Panc1 (cell line): ENCODE results near the gene OR14I1. TPM values are rescaled to one million over a fixed set of nuclear protein-coding genes. Genes with fewer than 3 reads are reported as not detected.
"Not testable (repeated sequence)": the region's sequence is repeated elsewhere in the genome, so short reads cannot be mapped to it uniquely, and the experiment has no call there.

Experiments used
- ATAC-seq: fragments of 200-7000 bp; cut with Tn5 transposase; 2 replicates; pipeline ENCODE4 v1.9.1; 2020; ENCODE audit warnings: mild to moderate bottlenecking, moderate library complexity
- BruUV-seq: library from RNA; stranded (reverse); fragments of 400-500 nt; replicated peaks from 2 replicates; lab custom pipeline; 2021; lab: Mats Ljungman, UMichigan
- CTCF ChIA-PET: fragments of 300-600 bp; sonication (Branson Sonifier 250); formaldehyde crosslinking; loops from one replicate; lab custom pipeline; 2022; ENCODE audit warnings: antibody characterized with exemption; lab: Charles Lee
- POLR2A ChIA-PET: fragments of 300-600 bp; sonication (Branson Sonifier 250); formaldehyde crosslinking; loops from one replicate; lab custom pipeline; 2022; ENCODE audit warnings: antibody characterized with exemption; lab: Charles Lee
- DNase-seq: peaks from one replicate; pipeline ENCODE4 v3.0.0-alpha.2; 2010; ENCODE audit warnings: low read depth, low spot score
- H3K27ac ChIP-seq: 2 replicates; pipeline ENCODE4 v1.5.1; 2011; ENCODE audit warnings: mild to moderate bottlenecking, low read length, inconsistent platforms
- H3K27me3 ChIP-seq: fragments of 200-500 bp; sonication (Bioruptor generic); 2 replicates; pipeline ENCODE4 v1.6.0; 2014; ENCODE audit warnings: low read length, inconsistent platforms; ENCODE audit not compliant: control insufficient read depth, insufficient read depth
- H3K36me3 ChIP-seq: fragments of 200-500 bp; sonication (Bioruptor generic); 2 replicates; pipeline ENCODE4 v1.5.1; 2014; ENCODE audit warnings: inconsistent platforms, mild to moderate bottlenecking, low read length, moderate library complexity; ENCODE audit not compliant: control insufficient read depth, insufficient read depth
- H3K4me1 ChIP-seq: 2 replicates; pipeline ENCODE4 v1.5.1; 2011; ENCODE audit warnings: inconsistent platforms, mild to moderate bottlenecking, low read length, moderate library complexity; ENCODE audit not compliant: control insufficient read depth, insufficient read depth
- H3K4me3 ChIP-seq, 2 experiments: 2 replicates each; pipeline ENCODE4 v1.5.1; 2011 to 2012; ENCODE audit warnings: low read depth in 2 of 2, low read length in 2 of 2, mild to moderate bottlenecking in 2 of 2, inconsistent platforms in 1 of 2, moderate library complexity in 1 of 2
- H3K9me3 ChIP-seq: fragments of 200-500 bp; sonication (Bioruptor generic); 2 replicates; pipeline ENCODE4 v1.5.1; 2014; ENCODE audit warnings: low read depth, mild to moderate bottlenecking, inconsistent platforms, low read length, moderate library complexity; ENCODE audit not compliant: control insufficient read depth, insufficient read depth
- in situ Hi-C: cut with HindIII; loops from 2 replicates; pipeline ENCODE4 v1.10.0; 2016; ENCODE audit warnings: low sequenced_read_pairs, low pct_unique_long_range_greater_than_20kb
- intact Hi-C: fragments of 100-400 bp; cut with micrococcal nuclease; formaldehyde crosslinking; loops from one replicate; pipeline ENCODE4 v1.10.0; 2022; ENCODE audit not compliant: unreplicated experiment
- total RNA-seq: library from RNA; stranded (reverse); gene quantifications from one replicate; pipeline ENCODE4 v1.2.1, GENCODE V29; 2021; ENCODE audit not compliant: unreplicated experiment

Gene OR14I1
- total RNA-seq, 1 experiment from 2014 or later = not detected

DNA sequence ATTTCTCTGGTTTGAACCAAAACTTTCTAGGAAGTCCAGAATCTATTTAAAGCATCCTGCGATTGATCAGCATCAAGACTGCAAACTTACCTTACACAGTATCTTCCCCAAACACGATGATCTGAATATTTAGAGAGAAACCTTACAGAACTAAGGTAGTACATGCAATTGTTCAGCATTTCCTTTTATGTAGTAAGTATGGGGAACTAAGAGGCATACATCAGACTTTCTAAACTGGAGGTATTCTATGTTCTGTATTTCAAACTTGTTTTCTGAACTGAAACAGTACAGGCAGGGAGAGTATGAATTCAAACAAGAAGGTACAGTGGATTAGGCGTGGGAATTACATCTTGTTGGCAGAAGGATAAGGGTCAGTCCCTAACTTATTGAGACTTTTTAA lies 47.2 kb downstream of the OR14I1 start, which contains the start of gene OR2T27:
Gene OR2T27, minus strand, starts transcription at position 175 of the 400 bp plus-strand sequence. CDS start 4,644 bp downstream, outside the sequence.
- CTCF ChIA-PET, H3K27me3 ChIP-seq, intact Hi-C loops, ATAC-seq, H3K27ac ChIP-seq, H3K9me3 ChIP-seq, H3K4me1 ChIP-seq, H3K36me3 ChIP-seq, H3K4me3 ChIP-seq, POLR2A ChIA-PET, BruUV-seq, DNase-seq: not testable (repeated sequence)
- in situ Hi-C loops = loop anchor here (10.0 kb wide), 1 partner anchor 221 kb away; no protein-coding TSS in a partner anchor

Other genes with a start within 250 kb of the OR14I1 start
- gene OR2T3, start 229.4 kb downstream of the OR14I1 start, total RNA-seq = not detected
- gene OR2T5, start 214.2 kb downstream of the OR14I1 start, total RNA-seq = not detected
- gene OR2G6, start 194.7 kb downstream of the OR14I1 start, total RNA-seq = not detected
- gene OR2T29, start 140.0 kb downstream of the OR14I1 start, total RNA-seq = not detected
- not detected for gene OR2T34, start 128.0 kb downstream of the OR14I1 start, total RNA-seq
- not detected for gene OR2T10, start 105.1 kb downstream of the OR14I1 start, total RNA-seq
- not detected for gene OR2T11, start 67.7 kb downstream of the OR14I1 start, total RNA-seq
- gene OR2T35, start 57.5 kb downstream of the OR14I1 start, total RNA-seq = not detected
- not detected for gene OR2T27, start 47.2 kb downstream of the OR14I1 start, total RNA-seq
- gene LYPD8, start 53.0 kb upstream of the OR14I1 start, total RNA-seq = not detected
- 23.9 TPM for gene SH3BP5L, start 123.1 kb upstream of the OR14I1 start, total RNA-seq
- gene ZNF672, start 135.5 kb upstream of the OR14I1 start, total RNA-seq = 36.2 TPM
- gene ZNF692, start 156.3 kb upstream of the OR14I1 start, total RNA-seq = 62.3 TPM
- gene PGBD2, start 203.5 kb upstream of the OR14I1 start, total RNA-seq = 7.1 TPM